H1 (cell line): ENCODE results near the gene PDE4D. TPM values are rescaled to one million over a fixed set of nuclear protein-coding genes. Genes with fewer than 3 reads are reported as not detected.

ENCODE experiments used
- CTCF ChIA-PET: fragments of 300-600 bp; sonication (Branson Sonifier 250); formaldehyde crosslinking; loops from one replicate; lab custom pipeline; 2021; ENCODE audit not compliant: partially characterized antibody; lab: Charles Lee
- POLR2A ChIA-PET: fragments of 300-600 bp; sonication (Branson Sonifier 250); formaldehyde crosslinking; loops from one replicate; lab custom pipeline; 2021; ENCODE audit warnings: inconsistent platforms; ENCODE audit not compliant: partially characterized antibody; lab: Charles Lee
- DNase-seq, 2 experiments: peaks; one replicate each; pipeline versions ENCODE4 v3.0.0 to v3.0.0-alpha.2; 2010 to 2022; ENCODE audit warnings: low spot score in 2 of 2, low read depth in 1 of 2, mixed read lengths in 1 of 2
- FAIRE-seq: peaks from 2 replicates; lab custom pipeline; 2011; peaks lifted over from hg19 to GRCh38; lab: Jason Lieb, UNC
- H2AFZ ChIP-seq: 2 replicates; pipeline ENCODE4 v1.8.1; 2012; ENCODE audit warnings: low read length, inconsistent platforms
- H2AK5ac ChIP-seq: 2 replicates; pipeline ENCODE4 v1.6.1; 2013; ENCODE audit warnings: low read depth, low read length
- H2BK120ac ChIP-seq: replicated peaks from 2 replicates; pipeline ENCODE3; 2013; ENCODE audit warnings: low read depth, low read length, inconsistent platforms
- H2BK12ac ChIP-seq: 2 replicates; pipeline ENCODE4 v1.6.1; 2013; ENCODE audit warnings: low read depth, low read length
- H2BK15ac ChIP-seq: 2 replicates; pipeline ENCODE4 v1.6.1; 2013; ENCODE audit warnings: low read length
- H2BK20ac ChIP-seq: 2 replicates; pipeline ENCODE4 v1.6.1; 2013; ENCODE audit warnings: low read length
- H2BK5ac ChIP-seq: 2 replicates; pipeline ENCODE4 v1.6.1; 2013; ENCODE audit warnings: low read depth, low read length
- H3K14ac ChIP-seq: 2 replicates; pipeline ENCODE4 v1.6.1; 2013; ENCODE audit warnings: inconsistent platforms; ENCODE audit not compliant: insufficient read length
- H3K18ac ChIP-seq: 2 replicates; pipeline ENCODE4 v1.6.1; 2013; ENCODE audit warnings: low read length; ENCODE audit errors: extremely low read depth
- H3K23ac ChIP-seq: 2 replicates; pipeline ENCODE4 v1.6.1; 2013; ENCODE audit warnings: inconsistent platforms; ENCODE audit not compliant: insufficient read length
- H3K23me2 ChIP-seq: 2 replicates; pipeline ENCODE4 v1.6.1; 2013; ENCODE audit warnings: low read depth, low read length
- H3K27ac ChIP-seq: 2 replicates; pipeline ENCODE4 v1.6.1; 2011; ENCODE audit warnings: low read depth, low read length, inconsistent platforms
- H3K27me3 ChIP-seq, 4 experiments: replicated peaks in 1 of 4; 1 replicate in 1 of 4; 2 replicates in 3 of 4; pipeline versions ENCODE4 v1.6.1 to v1.8.1; 2011 to 2013; ENCODE audit warnings: low read length in 3 of 4, mild to moderate bottlenecking in 3 of 4, inconsistent platforms in 2 of 4, mixed read lengths in 2 of 4, moderate library complexity in 1 of 4; ENCODE audit not compliant: control insufficient read depth in 3 of 4, insufficient read depth in 3 of 4; ENCODE audit errors: extremely low read depth in 1 of 4
- H3K36me3 ChIP-seq, 4 experiments: 2 replicates each; pipeline versions ENCODE4 v1.6.1 to v1.8.1; 2011 to 2013; ENCODE audit warnings: mild to moderate bottlenecking in 4 of 4, low read length in 3 of 4, moderate library complexity in 2 of 4, control low read depth in 1 of 4, inconsistent platforms in 1 of 4; ENCODE audit not compliant: insufficient read depth in 4 of 4, control insufficient read depth in 2 of 4
- H3K4ac ChIP-seq: replicated peaks from 2 replicates; pipeline ENCODE3; 2013; ENCODE audit warnings: low read length, low read depth, mixed read lengths, inconsistent platforms; ENCODE audit not compliant: insufficient read length
- H3K4me1 ChIP-seq, 4 experiments: replicated peaks in 1 of 4; 1 replicate in 1 of 4; 2 replicates in 3 of 4; pipeline versions ENCODE4 v1.6.1 to v1.8.1; 2011 to 2013; ENCODE audit warnings: low read length in 3 of 4, inconsistent platforms in 2 of 4, mixed read lengths in 1 of 4; ENCODE audit not compliant: insufficient read depth in 4 of 4, control insufficient read depth in 3 of 4
- H3K4me2 ChIP-seq, 2 experiments: 2 replicates each; pipeline versions ENCODE4 v1.6.1 to v1.8.1; 2011 to 2013; ENCODE audit warnings: low read depth in 2 of 2, low read length in 2 of 2, control low read depth in 1 of 2, inconsistent platforms in 1 of 2, mild to moderate bottlenecking in 1 of 2; ENCODE audit not compliant: insufficient read depth in 1 of 2
- H3K4me3 ChIP-seq, 4 experiments: fragments of 200-600, 300-600 bp in 1 of 4; sonication (generic), shearing (Covaris generic), sonication (Bioruptor Twin) in 1 of 4; 2 replicates each; pipeline versions ENCODE4 v1.5.1 to v1.8.1; 2011 to 2016; ENCODE audit warnings: low read length in 4 of 4, low read depth in 3 of 4, control low read depth in 2 of 4, inconsistent platforms in 2 of 4, mild to moderate bottlenecking in 2 of 4, mixed read lengths in 1 of 4, moderate library complexity in 1 of 4; ENCODE audit not compliant: insufficient read depth in 2 of 4; ENCODE audit errors: extremely low read depth in 1 of 4
- H3K56ac ChIP-seq: replicated peaks from 2 replicates; pipeline ENCODE3; 2013; ENCODE audit warnings: low read depth, mild to moderate bottlenecking, mixed read lengths, low read length, inconsistent platforms; ENCODE audit not compliant: insufficient read length
- H3K79me1 ChIP-seq: 2 replicates; pipeline ENCODE4 v1.6.1; 2013; ENCODE audit warnings: low read depth, low read length, control low read depth
- H3K79me2 ChIP-seq, 2 experiments: 2 replicates each; pipeline versions ENCODE4 v1.6.1 to v1.8.1; 2012 to 2013; ENCODE audit warnings: low read length in 2 of 2, mild to moderate bottlenecking in 2 of 2, inconsistent platforms in 1 of 2; ENCODE audit not compliant: insufficient read depth in 2 of 2, control insufficient read depth in 1 of 2
- H3K9ac ChIP-seq, 4 experiments: replicated peaks in 1 of 4; 1 replicate in 1 of 4; 2 replicates in 3 of 4; pipeline versions ENCODE4 v1.6.1 to v1.8.1; 2011 to 2013; ENCODE audit warnings: low read depth in 3 of 4, low read length in 3 of 4, control low read depth in 2 of 4, mild to moderate bottlenecking in 2 of 4, moderate library complexity in 2 of 4, inconsistent platforms in 1 of 4; ENCODE audit errors: extremely low read depth in 1 of 4
- H3K9me3 ChIP-seq, 2 experiments: 2 replicates each; pipeline versions ENCODE4 v1.6.1 to v1.8.1; 2012 to 2013; ENCODE audit warnings: mild to moderate bottlenecking in 2 of 2, moderate library complexity in 2 of 2, control low read depth in 1 of 2, inconsistent platforms in 1 of 2, low read depth in 1 of 2, low read length in 1 of 2, mixed read lengths in 1 of 2; ENCODE audit not compliant: insufficient read depth in 2 of 2
- H4K20me1 ChIP-seq, 2 experiments: replicated peaks in 1 of 2; 2 replicates each; pipeline versions ENCODE3 to v1.8.1; 2011 to 2013; ENCODE audit warnings: inconsistent platforms in 2 of 2, low read length in 2 of 2, mild to moderate bottlenecking in 1 of 2; ENCODE audit not compliant: insufficient read depth in 2 of 2, control insufficient read depth in 1 of 2
- H4K5ac ChIP-seq: 2 replicates; pipeline ENCODE4 v1.6.1; 2013; ENCODE audit warnings: low read length, low read depth, mixed read lengths, inconsistent platforms; ENCODE audit not compliant: insufficient read length
- H4K8ac ChIP-seq: 2 replicates; pipeline ENCODE4 v1.8.0; 2013; ENCODE audit warnings: mild to moderate bottlenecking, moderate library complexity, low read length, inconsistent platforms; ENCODE audit not compliant: insufficient read depth; ENCODE audit errors: extremely low read depth
- H4K91ac ChIP-seq: replicated peaks from 2 replicates; pipeline ENCODE3; 2013; ENCODE audit warnings: low read length, mixed read lengths, inconsistent platforms; ENCODE audit not compliant: insufficient read length
- POLR2AphosphoS5 ChIP-seq: IDR thresholded peaks from 2 replicates; pipeline ENCODE4 v1.6.1; 2011; ENCODE audit warnings: low read depth, low read length
- RBBP5 ChIP-seq: IDR thresholded peaks from 2 replicates; pipeline ENCODE4 v1.7.1; 2012; ENCODE audit warnings: low read depth, mild to moderate bottlenecking, inconsistent platforms, low read length, moderate library complexity, borderline replicate concordance
- WGBS, 2 experiments: shearing (Covaris generic) in 1 of 2; methylation state at CpG; one replicate each; pipeline versions ENCODE4 v1.1.6 to v1.1.7; 2013 to 2015; ENCODE audit warnings: low lambda C conversion rate in 2 of 2, mixed read lengths in 2 of 2, inconsistent platforms in 1 of 2, low coverage in 1 of 2, missing lambda C conversion rate in 1 of 2; ENCODE audit not compliant: insufficient replicate concordance in 2 of 2, insufficient coverage in 1 of 2, insufficient read length in 1 of 2; ENCODE audit errors: extremely low coverage in 1 of 2, missing lambda C conversion rate in 1 of 2; 5-methylcytosine and 5-hydroxymethylcytosine counted together
- polyA plus RNA-seq, 7 experiments: library from polyadenylated mRNA; depleted of rRNA in 3 of 7; stranded (reverse) in 5 of 7; unstranded in 2 of 7; fragments of >200 nt in 5 of 7; fragments of 200-250 nt in 2 of 7; gene quantifications; 1 replicate in 5 of 7; 2 replicates in 1 of 7; 4 replicates in 1 of 7; pipeline versions ENCODE4 v1.2.1 to v1.2.3, GENCODE V29; 2011 to 2013; ENCODE audit warnings: missing spikeins in 2 of 7, mixed read lengths in 2 of 7
- total RNA-seq: library from RNA; stranded (reverse); fragmentation: NEBNext Ultra II Directional; extraction: Animal tissue kit (Norgen Biotek cat#: 25700); gene quantifications from 2 replicates; pipeline ENCODE4 v1.2.1, GENCODE V29; 2021

The PDE4D gene
- total and polyA plus RNA-seq, 2 of the 8 experiments (the other 6 are each of a cell fraction or from before 2014, with no cell fraction given): 2.3 to 3.7 TPM

- Histone ChIP-seq H3K9me3 (no peaks in the 10 kb centered on the region), H3K4me1 (peaks cover 0 to 4% (median 1%) of the 10 kb centered on the region in 4 experiments; a peak in 2 of 7 replicates), H4K20me1 (no peaks in the 10 kb centered on the region), H3K79me1 (no peaks in the 10 kb centered on the region), H3K14ac (no peak overlapping the region), H2AFZ (no peak overlapping the region)
- TF ChIP-seq POLR2AphosphoS5 (no peak), RBBP5 (no peak)
- TF ChIP-seq, all 59 proteins: peak for 0
- H2BK12ac ChIP-seq: peak overlapping the region; percentile 22; the same call in 1 of the 2 replicates
- CTCF ChIA-PET: interaction anchor here (0.8 to 2.7 kb wide), 5 partner anchors 11 to 78 kb away, joined by 3 to 14 read pairs (median 4); no protein-coding TSS in a partner anchor
- H2BK120ac ChIP-seq: no peak overlapping the region
- no peak overlapping the region; the same call in 1 of the 2 replicates for H2AK5ac ChIP-seq
- no peaks in the 10 kb centered on the region for H3K36me3 ChIP-seq
- no peaks in the 10 kb centered on the region for H3K79me2 ChIP-seq
- 0 out of 2 replicates have a peak overlapping the region, but pooled peaks have one; percentile 15 for H2BK20ac ChIP-seq
- no peak overlapping the region for H4K8ac ChIP-seq
- POLR2A ChIA-PET: no interaction called here
- H3K9ac ChIP-seq: no peak overlapping the region
- DNase-seq (no peak), FAIRE-seq (peak; percentile 50)
- no peak overlapping the region for H3K4ac ChIP-seq
- H3K4me3 ChIP-seq: no peak overlapping the region
- 94% methylated on average over 2 of the region's 2 CpGs; no CpG with 5 or more reads in 1 of the 2 experiments for WGBS, 2 experiments
- no peak overlapping the region for H2BK15ac ChIP-seq
- no peak overlapping the region for H3K4me2 ChIP-seq
- no peaks in the 10 kb centered on the region; the same call in 1 of the 2 replicates for H3K23me2 ChIP-seq
- no peak overlapping the region for H3K18ac ChIP-seq
- H3K27me3 ChIP-seq: no peaks in the 10 kb centered on the region
- no peak overlapping the region for H2BK5ac ChIP-seq
- H4K91ac ChIP-seq: no peak overlapping the region
- H3K27ac ChIP-seq: no peak overlapping the region
- H3K23ac ChIP-seq: no peak overlapping the region
- H4K5ac ChIP-seq: no peak overlapping the region
- no peak overlapping the region for H3K56ac ChIP-seq
Measured at GRCh38 chr5:59133764-59134261, 759.7 kb downstream of the PDE4D start.
